Measurements from ENCODE around the gene RNASEH1. TPM values are rescaled to one million over a fixed set of nuclear protein-coding genes. Genes with fewer than 3 reads are reported as not detected.

Gene RNASEH1
- total and polyA plus RNA-seq, 2 of the 8 experiments (the other 6 are each of a cell fraction or from before 2014, with no cell fraction given), result 11.7 to 42.7 TPM

DNA sequence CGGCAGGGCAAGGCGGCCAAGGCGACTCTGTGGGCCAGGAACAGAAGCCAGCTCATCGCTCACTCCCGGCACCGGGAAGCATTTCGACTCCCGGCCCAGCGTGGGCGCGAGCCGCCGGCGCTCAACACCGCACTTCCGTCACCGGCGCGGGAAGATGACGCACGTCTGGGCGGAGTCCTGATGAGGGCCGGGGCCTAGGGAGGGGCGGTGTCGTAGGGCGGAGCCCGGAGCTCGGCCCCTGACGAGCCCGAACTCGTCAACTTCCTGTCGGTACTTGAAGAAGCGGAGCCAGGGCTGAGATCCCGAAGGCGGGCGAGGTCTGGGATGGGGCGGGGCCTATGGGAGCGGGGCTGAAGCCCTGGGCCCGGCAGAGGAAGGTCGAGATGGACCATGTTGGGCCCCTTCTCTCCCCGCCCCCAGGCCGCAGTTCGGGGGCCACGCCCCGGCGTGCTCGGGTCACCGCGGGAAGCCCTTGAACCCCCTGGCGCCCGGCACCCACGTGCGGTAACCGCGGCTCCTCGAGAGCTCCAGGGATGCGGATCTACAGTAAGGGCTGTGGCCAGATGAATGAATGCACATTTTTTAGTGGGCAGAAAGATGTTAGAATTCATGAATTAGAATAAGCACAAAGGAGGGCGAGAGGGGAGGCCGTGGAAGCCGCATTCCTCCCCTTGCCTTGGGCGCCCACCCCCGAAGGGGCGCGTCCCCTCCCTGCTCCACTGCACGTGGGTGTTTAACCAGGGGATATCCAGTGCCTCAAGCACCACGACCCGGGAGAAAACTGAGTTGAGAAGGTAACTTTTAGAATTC lies at the start of gene RNASEH1 (continued):
- no peak for TF ChIP-seq SAP30 (IDR thresholded peaks at IDR 0.05; ENCODE audit: insufficient read depth, insufficient replicate concordance, low read length)
- TF ChIP-seq, protein P1, sequence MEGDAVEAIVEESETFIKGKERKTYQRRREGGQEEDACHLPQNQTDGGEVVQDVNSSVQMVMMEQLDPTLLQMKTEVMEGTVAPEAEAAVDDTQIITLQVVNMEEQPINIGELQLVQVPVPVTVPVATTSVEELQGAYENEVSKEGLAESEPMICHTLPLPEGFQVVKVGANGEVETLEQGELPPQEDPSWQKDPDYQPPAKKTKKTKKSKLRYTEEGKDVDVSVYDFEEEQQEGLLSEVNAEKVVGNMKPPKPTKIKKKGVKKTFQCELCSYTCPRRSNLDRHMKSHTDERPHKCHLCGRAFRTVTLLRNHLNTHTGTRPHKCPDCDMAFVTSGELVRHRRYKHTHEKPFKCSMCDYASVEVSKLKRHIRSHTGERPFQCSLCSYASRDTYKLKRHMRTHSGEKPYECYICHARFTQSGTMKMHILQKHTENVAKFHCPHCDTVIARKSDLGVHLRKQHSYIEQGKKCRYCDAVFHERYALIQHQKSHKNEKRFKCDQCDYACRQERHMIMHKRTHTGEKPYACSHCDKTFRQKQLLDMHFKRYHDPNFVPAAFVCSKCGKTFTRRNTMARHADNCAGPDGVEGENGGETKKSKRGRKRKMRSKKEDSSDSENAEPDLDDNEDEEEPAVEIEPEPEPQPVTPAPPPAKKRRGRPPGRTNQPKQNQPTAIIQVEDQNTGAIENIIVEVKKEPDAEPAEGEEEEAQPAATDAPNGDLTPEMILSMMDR (IDR thresholded peaks at IDR 0.05; ENCODE audit: control extremely low read depth in 1 of 3, insufficient read depth in 1 of 3, low read depth in 1 of 3, low read length in 3 of 3), result no peak
- TF ChIP-seq KDM4A (IDR thresholded peaks at IDR 0.05; ENCODE audit: low read depth, low read length, severe bottlenecking), result peak; percentile 90
- TF ChIP-seq JUND (IDR thresholded peaks at IDR 0.05; ENCODE audit: low read length), result no peak; the same call in 1 of the 2 replicates
- peak; percentile 88; the same call in 1 of the 2 replicates for TF ChIP-seq RBBP5 (IDR thresholded peaks at IDR 0.05; ENCODE audit: borderline replicate concordance, low read depth, low read length)
- TF ChIP-seq ZNF274 (IDR thresholded peaks at IDR 0.05; ENCODE audit: borderline replicate concordance, extremely low read depth, low read length), result no peak
- TF ChIP-seq PHF8 (conservative IDR thresholded peaks at IDR 0.05; ENCODE audit: low read depth, low read length), result no peak; the same call in 1 of the 2 replicates
- peak; percentile 93 for TF ChIP-seq TAF1 (IDR thresholded peaks at IDR 0.05; ENCODE audit: low read depth, low read length)
- 0 out of 2 replicates have a peak, but pooled peaks have one; percentile 33 for TF ChIP-seq TEAD4 (IDR thresholded peaks at IDR 0.05; ENCODE audit: low read depth, low read length)
- peak; percentile 86 to 89; a peak in 3 of 4 replicates for TF ChIP-seq SIN3A (conservative IDR thresholded peaks at IDR 0.05 in 1 of 2, IDR thresholded peaks at IDR 0.05 in 1 of 2; ENCODE audit: low read depth in 1 of 2, low read length in 2 of 2)
- TF ChIP-seq SP1 (IDR thresholded peaks at IDR 0.05; ENCODE audit: low read depth, low read length), result no peak; the same call in none of the 2 replicates
- peak; percentile 3; the same call in 1 of the 2 replicates for TF ChIP-seq BRCA1 (IDR thresholded peaks at IDR 0.05; ENCODE audit: low read depth, low read length)
- no peak for TF ChIP-seq FOSL1 (IDR thresholded peaks at IDR 0.05; ENCODE audit: insufficient read depth, low read depth, low read length)
- TF ChIP-seq KDM5A (IDR thresholded peaks at IDR 0.05; ENCODE audit: low read length), result peak; percentile 87
- peak; percentile 77; the same call in 1 of the 2 replicates for TF ChIP-seq GABPA (IDR thresholded peaks at IDR 0.05; ENCODE audit: borderline replicate concordance, insufficient read depth, low read length)
- TF ChIP-seq RFX5 (IDR thresholded peaks at IDR 0.05; ENCODE audit: borderline replicate concordance, low read depth, low read length), result no peak
- TF ChIP-seq SIX5 (IDR thresholded peaks at IDR 0.05; ENCODE audit: low read depth, low read length), result no peak
- no peak for TF ChIP-seq CEBPB (IDR thresholded peaks at IDR 0.05; ENCODE audit: low read depth, low read length)
- TF ChIP-seq NANOG (IDR thresholded peaks at IDR 0.05; ENCODE audit: insufficient read depth, low read depth, low read length, poor library complexity, severe bottlenecking), result no peak
- TF ChIP-seq SP4 (IDR thresholded peaks at IDR 0.05; ENCODE audit: low read length), result peak; percentile 48

Measured in H1 (cell line).